Stimulated activated CD8-positive, alpha-beta memory T cell treated with anti-CD3 and anti-CD28 coated beads, Interleukin-4, amount 100 ng/mL, for 48 hours (primary cell): ENCODE data around the gene TP53I11.

Experiments used
- DNase-seq: peaks from one replicate; pipeline ENCODE4 v3.0.0-alpha.2; 2020

TP53I11 gene

DNA sequence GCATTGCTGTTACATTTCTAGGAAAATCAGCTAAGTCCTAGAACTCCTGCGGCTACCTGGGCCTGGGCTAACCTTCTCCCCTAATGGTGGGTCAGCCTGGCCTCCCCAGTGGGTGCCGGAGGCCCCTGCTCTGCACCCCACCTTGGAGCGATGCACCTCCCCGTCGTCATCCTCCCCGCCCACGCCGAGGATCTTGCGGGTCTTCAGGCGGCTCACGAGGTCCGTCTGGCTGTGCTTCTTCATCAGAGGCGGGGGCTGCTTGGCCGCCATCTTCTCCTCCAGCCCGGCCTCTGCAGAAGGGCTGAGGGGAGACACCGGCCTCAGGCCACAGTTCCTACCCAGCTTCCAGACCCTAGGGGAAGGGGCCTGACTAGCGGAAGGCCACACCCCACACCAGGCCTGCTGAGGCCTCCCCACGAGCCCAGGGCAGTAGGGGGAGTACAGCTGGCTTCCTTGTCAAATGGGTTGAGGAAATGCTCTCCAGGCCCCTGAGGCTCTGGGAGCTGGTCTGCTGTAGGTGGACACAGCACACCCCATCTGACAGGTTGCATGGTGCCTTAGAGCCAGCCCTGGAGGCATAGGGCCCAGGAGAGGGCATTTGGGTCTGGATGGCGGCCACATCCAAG, 12.5 kb downstream of the TP53I11 start:
- DNase-seq: no peak

DNA sequence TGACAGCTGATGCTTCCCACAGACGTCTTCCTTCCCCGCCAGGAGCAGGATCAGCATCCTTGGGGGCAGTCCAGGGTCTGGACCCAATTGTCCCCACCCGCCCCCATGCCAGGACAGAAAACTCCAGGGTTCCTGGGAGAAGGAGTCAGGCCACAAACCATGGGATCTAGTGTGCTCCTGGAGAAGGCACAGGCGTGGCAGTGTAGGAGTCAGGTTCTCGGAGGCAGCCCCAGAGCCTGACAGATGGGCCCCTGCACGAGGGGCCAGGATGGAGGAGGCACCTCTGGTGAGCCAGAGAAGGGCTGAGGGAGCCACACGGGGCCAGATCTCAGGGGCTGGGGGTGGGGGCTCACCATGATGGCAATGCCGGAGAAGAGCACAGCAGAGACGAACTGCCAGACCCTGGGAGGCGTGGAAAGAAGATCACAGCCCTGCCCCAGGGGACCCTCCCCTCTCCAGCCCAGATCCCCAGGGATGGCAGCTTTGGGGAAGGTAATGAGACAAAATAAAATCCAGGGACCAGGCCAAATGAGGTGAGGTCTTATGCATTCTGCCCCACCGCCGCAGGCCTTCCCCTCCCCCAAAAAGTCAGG, 13.6 kb downstream of the TP53I11 start:
- no peak for DNase-seq

DNA sequence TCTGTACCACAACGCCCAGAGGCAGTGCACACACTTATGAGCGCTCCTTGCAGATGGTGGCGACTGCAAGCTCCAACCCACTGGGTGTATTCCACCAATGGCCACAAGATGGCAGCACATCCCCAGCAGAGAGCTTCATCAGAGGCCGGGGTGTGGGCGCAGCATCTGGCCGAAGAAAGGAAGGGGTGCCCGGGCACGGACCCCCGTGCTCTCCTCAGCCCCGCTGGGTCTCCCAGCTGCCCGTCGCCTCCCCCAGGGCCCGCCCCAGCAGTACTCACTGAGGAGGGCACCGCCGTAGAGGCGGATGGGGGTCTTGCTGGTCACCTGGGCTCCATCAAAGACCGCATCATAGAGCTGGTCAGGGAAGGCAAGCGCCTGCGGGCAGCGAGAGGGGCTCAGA, 14.2 kb downstream of the TP53I11 start:
- DNase-seq: peak; percentile 92

DNA sequence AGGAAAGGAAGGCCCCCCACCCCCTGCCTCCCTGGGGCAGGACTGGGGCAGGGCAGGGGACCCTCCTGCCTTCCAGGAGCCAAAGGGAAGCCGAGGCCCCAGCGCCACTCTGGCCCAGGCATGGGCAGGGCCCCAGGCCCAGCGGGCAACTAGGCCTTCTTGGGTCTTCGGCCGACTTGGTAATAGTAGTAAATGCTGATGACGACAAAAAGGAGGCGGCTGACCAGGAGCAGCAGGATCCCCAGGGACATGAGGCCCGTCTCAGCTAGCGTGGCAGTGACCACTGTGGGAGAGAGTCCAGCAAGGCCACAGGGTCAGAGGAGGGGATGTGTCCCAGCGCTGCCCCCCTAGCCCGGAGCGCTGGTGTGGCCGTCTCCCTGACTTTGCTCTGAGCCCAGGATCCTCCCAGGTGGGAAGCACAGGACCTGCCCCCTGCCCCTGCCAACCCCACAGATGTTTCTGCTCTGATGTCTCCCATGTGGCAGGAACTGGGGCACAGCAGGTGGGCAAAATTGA, 15.9 kb downstream of the TP53I11 start:
- DNase-seq: no peak

DNA sequence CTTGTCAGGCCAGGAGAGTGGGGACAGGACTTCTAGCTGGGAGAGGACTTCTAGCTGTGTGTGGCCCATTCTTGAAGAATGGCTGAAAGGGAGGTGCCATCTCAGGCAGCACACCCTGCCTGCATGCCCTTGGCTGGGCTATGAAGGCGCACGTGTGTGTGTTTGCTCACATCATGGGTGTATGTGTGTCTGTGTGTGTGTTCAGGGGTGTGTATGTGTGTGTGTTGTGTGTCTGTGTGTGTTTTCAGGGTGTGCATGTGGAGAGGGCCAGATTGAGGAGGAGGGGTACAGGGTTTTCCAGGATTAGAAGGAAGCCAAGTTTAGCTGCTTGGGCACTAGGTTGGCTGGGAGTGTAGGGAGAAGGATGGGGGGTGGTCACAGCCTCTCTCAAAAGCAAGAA, 16.6 kb downstream of the TP53I11 start:
- no peak for DNase-seq

DNA sequence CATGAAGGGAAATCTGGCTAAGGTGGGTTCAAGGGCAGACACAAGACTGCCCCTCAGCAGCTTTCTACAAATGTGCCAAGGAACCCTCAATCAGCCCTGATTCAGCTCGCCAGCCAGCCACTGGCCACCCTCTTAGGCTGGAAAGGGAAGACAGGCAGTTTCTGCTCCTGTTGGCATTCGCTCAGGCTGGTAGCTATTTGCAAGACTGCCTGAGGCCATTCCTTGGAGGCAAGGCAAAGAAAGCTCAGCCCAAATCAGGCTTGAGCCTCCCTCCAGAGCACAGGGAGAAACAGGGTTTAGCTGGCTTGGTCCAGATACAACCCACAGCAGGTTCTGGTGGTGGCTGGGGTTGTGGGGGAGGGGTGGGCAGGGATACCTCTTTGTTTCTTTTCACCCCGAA, 19.2 kb downstream of the TP53I11 start:
- no peak for DNase-seq

DNA sequence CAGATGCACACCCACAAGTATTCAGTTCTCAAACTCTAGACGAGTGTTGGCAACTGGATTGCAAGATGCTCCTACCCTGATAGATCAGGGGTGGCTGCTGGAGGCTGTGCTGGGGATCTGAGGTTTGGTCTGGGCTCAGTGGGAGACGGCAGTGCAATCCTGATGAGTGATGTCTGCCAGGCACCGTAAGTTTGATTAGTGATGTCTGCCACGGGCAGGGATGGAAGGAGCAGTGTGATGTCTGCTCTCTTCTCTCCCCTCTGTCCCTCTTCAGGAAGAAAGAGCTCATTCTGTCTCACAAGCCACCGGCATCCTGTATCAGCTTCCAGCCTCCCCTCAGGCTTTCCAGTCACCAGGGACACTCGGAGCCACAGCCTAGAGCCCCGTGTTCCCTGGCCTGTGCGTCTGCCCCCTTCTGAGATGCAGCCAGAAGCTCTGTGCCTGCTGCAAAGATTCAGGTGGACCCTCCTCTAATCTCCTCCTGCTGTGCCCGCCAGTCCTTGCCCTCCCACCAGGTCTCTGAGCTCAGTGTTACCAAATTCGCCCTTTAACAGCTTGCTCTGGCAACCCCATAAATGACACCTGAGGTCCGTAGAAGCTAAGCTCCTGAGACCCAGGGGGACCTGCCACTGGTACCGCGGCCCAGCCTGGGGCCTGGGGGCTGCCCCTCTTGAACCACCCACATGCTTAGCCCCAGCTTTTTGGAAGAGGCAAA, 19.9 kb downstream of the TP53I11 start:
- DNase-seq: no peak

DNA sequence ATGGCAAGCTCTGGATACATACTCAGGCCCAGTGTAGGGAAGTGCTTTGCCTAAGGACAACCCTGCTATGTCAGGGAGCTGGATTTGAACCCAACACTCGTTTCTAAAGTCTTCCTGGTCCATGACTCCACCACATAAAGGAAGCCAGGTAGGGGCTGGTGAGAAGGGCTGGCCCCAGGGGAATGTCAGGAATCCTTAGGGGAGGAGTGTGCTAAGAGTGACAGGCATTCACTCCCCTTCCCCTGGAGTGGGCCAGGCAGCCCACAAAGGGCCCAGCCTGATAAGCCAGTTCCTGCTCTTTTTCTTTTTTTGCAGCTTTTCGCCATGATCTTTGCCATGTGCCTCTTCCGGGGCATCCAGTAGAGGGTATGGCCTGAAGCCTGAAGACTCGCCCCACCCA, 21.9 kb downstream of the TP53I11 start:
- no peak for DNase-seq

DNA sequence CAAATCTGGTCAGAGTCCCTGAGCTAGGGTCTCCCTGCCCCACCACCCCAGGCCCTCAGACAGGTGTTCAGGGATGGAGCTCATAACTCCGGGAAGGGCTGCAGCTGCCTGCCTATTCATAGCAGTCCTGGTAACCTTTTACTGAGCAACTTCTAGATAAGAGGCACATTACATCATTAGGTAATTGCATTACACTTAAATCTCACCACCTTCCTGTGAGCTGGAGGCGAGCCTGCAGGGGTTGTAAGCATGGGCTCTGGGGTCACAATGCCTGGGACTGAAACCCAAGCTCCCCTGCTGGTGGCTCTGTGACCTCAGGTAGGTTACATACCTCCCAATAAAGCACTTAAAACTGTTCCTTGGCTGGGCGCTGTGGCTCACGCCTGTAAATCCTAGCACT, 22.5 kb downstream of the TP53I11 start:
- DNase-seq: no peak

DNA sequence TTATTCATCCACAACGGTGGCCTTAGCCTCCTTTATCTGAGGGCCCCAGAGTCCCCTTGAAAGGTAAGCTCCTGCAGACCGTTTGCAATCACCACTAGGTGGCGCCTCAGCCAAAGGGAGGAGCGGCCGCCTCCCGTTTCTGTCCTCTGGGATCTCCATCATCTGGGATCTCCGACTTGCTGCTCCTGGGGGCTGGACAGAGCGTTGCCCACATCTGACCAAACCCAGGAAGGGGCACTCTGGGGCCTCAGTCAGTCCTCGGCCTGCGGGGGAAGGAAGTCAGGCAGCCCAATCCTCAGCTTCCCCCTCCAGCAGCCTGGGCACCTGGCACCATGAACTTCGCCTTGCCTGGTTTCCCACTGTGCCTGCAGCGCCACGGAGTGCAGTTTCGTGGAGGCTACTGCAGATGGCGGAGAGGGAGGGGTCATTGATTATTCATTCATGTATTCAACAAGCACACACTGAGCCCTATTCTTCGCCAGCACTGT, 23.5 kb downstream of the TP53I11 start:
- DNase-seq: peak; percentile 80

DNA sequence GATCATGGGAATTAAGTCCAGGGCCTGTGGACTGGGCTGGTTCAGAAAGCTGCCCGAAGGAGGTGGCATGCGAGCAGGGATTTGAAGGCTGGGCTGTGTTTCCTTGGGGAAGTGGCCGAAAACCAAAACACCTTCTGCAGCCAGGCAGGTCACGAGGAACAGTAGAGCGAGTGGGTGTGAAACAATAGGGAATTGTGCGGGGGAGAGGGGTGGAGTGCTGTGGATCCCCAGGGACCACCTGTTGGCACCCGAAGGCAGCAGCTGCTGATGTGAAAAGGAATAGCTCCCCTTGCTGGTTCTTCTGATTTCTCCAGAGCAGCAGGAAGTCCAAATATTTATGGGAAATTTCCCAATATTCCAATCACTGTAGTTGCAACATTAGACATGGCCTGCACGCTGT, 24.6 kb downstream of the TP53I11 start:
- DNase-seq: no peak

DNA sequence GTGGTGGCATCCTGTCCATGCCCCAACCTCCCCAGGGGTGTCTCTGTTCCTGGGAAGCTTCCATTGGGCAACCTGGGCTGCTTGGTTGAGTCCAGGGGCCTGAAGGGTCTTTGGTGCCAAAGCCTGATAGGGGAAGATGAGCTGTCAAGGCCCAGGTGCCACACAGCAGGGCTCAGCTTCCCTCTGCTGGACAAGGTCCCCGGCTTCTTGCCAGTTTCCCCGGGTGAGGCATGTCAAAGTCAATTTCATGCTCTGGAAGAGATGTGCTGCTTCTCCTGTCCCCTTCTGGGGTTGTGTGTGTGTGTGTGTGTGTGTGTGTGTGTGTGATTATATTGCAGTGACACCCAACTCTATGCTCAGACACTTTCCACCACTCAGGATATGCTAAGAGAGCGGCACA, 26.9 kb downstream of the TP53I11 start:
- no peak for DNase-seq

DNA sequence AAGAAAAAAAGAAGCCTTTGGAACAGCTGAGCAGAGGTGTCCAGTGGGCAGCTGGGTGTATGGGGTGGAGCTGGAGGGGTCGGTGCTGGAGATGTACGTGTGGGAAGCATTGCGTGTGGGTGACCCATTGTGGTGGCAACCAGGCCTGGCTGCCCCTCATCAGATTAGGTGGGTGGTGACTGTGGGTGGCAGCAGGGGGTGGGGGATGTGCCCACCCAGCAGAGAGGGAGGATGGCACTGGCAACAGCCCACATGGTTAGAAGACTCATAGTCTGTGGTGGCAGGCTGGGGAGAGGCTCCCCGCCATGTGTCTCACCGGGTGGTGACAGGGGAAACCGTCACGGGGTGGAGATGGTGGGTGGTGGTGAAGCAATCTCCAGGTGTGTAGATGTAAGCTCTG, 27.6 kb downstream of the TP53I11 start:
- no peak for DNase-seq

DNA sequence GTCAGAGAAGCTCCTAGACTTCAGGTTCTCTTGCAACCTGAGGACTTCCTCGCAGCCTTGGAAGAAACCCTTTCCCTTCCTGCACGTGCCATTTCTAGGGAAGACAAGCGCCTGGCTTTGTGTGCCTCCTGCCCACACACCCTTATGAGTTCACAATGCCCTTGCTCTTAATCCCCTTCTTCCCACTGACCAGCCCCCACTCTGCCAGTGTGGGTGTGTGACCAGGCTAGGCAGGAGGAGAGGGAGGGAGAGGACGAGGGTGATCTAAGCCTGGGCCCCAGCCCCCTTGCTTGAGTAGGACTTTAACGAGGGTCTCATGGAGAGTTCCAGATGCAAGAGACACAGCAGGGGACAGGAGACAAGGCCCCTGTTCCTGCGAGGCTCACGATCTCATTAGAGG, 30.2 kb downstream of the TP53I11 start:
- no peak for DNase-seq

DNA sequence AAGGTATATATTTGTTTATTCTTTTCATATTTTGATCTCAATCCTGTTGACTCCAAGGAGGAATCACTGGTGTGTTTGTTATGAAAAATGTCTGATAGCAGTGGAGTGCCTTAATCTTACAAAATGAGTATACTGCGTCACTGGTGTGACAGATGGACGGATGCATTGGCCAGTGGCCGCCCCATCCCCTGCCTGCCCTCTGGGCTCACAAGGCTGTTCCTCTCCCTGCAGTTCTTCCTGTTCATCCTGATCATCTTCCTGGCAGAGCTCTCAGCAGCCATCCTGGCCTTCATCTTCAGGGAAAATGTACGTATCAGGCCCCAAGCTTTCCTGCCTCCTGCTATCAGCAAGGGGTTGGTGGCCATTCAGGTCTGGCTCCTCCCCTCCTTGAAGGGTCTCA, 32.9 kb downstream of the TP53I11 start:
- DNase-seq: no peak

DNA sequence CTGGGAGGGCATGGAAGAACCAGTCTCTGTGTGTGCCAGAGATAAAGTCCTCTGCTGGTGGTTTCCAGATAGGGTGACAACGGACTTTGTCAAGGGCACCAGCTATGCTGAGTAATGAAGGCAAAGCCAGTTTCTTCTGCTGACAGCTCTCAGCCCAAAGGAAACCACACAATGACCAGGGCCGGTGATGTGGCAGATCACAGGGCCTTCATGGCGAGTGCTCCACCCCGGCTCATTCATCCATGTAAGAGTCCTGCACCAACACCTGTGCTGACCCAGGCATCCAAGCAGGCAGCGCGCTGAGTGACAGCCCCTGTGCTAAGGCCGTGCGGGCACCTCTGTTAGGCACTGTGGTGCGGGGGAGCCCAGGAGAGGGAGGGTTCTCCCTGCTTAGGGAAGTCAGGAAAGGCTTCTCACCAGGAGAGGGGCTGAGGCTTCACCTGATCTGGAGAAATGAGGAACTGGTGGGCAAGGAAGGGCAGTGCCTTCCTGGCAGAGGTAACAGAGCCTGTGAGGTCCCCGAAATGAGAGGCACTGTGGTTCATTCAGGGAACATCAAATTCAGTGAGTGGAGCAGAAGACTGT, 33.8 kb downstream of the TP53I11 start:
- no peak for DNase-seq

DNA sequence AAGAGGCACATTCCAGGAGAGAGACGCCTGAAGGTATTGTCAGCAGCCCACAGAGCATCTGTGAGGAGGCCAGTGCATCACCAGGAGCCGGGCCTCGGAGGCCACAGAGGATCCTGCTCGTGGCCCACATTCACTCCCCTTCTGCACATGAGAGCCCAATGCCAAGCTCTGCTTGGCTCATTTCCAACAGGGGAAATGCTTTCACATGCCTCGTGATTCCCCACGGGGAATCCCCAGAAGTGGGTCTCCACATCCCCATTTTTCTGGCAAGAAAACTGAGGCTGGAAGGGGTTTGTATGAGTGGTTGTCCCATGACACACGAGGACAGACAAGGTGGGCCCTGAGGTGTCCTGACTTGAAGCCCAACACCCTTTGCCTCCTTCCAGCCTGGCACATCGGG, 34.4 kb downstream of the TP53I11 start:
- DNase-seq: no peak

DNA sequence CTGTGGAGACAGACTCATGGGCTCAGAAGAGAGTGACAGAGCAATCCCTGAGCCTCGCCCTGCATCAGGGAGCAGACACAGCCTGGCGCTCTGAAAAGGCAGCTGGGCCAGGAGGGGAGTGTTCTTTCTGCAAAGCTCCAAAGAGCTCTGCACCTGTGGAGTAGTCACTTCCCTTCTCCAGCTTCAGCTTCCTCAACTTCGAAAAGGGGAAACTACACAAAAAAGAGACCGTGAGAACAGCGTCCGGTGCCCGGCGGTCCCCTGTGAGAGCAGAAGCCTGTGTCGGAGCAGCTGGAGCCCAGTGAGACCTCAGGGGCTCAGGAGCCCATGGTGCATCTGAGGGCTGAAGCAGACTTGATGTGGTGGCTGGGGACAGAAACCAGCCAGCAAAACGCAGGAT, 35.1 kb downstream of the TP53I11 start:
- no peak for DNase-seq

DNA sequence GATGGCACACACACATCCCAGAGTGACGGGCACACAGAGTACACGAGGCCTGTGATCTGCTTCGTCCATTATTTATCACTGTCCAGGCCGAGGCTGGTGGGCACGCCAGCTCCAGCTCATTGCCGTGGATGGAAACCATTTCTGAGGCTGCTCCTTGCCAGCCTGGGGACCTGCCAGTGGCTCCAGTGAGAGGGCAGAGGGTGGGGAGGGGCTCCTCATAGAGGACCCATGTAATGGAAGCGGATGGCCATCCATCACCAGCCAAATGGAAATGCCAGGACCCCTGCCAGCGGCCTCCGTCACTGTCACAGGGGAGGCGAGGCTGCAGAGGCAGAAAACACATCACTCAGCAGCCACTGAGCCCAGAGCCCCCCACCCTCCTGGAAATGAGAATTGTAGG, 35.7 kb downstream of the TP53I11 start:
- DNase-seq: no peak

DNA sequence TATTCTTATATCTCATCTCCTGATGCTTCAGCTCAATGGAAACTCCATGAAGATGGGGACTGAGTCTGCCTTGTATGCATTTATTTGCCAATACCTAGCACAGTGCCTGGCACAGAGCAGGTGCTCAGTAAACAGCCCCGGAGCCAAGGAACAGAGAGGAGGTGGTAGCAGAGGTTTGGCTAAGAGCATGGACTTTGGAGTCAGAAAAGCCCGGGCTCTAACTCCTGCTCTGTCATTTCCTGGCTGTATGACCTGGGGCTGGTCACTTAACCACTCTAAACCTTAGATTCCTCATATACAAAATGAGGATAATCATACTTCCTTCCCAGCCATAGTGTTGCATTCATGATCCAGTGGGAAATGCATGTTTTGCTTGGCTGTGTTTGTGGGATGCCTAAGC, 36.6 kb downstream of the TP53I11 start:
- no peak for DNase-seq

DNA sequence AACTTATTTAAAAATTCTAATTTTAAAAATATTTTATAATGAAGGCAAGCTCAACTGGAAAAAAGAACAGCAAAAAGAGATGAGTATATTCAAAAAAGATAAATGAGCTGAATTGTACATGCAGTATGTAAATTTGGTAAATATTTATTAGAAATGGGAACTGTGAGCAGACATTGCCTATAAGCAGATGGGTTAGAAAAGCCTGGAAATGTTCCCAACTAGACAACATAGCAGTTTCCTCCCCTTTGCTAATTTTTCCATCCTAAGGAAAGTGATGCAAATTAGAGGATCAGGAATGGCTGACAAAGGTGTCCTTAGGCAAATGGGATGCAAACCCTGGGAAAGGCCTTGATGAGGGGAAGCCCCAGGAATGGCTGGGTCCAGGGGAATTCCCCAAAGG, 37.2 kb downstream of the TP53I11 start:
- DNase-seq: no peak

DNA sequence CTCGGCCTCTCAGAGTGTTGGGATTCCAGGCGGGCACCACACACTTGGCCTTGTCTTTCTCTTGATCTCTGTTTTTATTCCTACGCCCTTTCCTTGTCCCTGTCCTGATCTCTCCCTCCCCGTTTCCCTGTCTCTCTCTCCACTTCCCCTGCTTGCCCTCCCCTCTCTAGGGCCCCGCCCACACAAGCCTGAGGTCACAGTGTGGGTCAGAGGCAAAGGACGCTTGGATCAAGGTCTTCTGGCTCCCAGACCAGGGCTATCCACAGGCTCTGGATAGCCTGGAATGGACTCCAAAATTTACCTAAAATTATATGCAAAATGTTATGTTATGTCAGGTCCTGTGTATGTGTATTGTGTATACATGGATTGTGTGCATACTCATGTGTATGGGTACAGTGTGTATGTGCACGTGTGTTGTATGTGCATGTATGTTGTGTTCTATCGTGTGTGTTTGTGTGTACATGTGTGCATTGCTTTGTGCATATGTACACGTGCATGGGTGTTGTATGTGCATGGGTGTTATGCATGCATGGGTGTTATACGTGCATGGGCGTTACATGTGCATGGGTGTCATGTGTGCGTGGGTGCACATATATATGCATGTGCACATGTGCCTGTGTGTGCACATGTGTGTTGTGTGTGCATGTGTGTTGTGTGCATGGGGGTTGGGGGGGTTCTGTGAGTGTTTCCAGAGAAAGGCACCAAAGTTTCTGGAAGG, 38.3 kb downstream of the TP53I11 start:
- no peak for DNase-seq
